Umbilical cord (tissue), 2 donors: Measurements from ENCODE around the gene ERC1. TPM values are rescaled to one million over a fixed set of nuclear protein-coding genes. Genes with fewer than 3 reads are reported as not detected.
A peak's percentile ranks its signal among the peaks of the same experiment; 100 is the strongest.

Source experiments
- DNase-seq: peaks from one replicate; pipeline ENCODE4 v3.0.0-alpha.2; 2015; ENCODE audit warnings: low spot score
- total RNA-seq: library from RNA; depleted of rRNA; stranded (reverse); fragments of >200 nt; gene quantifications from one replicate; pipeline ENCODE4 v1.2.3, GENCODE V29; 2014; ENCODE audit warnings: low replicate concordance; ENCODE audit not compliant: insufficient read depth

The ERC1 gene
- total RNA-seq, 1 donor from 2014 or later = 124 TPM

DNA sequence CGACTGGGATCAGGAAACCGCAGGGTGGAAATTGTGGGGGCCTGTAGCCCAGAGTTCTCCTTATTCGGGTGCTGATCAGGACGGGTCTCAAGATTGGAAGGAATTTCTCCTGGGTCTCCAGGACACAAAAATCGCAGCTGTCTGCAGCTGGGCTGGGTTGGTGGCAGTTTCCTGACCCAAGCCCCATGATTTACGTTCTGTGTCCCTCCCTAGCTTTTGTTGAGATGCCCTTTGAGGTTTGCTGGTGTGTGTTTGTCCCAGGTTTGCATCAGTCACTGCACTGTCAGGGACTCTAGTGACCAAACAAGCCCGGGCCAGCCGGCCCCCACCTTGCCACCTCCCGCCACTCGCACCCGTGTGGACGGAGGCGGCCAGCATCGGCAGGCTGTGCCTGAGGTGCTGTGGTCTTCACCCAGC lies 513.9 kb downstream of the ERC1 start:
- no peak for DNase-seq

DNA sequence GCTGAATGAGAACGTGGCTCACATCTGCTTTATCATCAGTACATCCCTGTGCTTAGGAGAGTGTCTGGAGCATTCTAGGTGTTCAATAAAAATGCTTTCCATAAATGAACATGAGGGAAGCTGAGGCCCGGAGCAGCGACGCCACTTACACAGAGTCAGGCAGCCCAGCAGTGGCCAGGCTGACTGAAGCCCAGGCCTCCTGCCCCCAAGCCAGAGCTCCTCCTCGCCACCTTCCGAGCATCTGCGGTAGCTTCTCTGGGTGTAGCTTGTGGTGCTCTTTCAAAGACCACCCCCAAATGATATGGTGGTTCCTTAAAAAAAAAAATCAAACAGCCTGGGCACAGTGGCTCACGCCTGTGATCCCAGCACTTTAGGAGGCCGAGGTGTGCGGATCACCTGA lies 514.6 kb downstream of the ERC1 start:
- no peak for DNase-seq

DNA sequence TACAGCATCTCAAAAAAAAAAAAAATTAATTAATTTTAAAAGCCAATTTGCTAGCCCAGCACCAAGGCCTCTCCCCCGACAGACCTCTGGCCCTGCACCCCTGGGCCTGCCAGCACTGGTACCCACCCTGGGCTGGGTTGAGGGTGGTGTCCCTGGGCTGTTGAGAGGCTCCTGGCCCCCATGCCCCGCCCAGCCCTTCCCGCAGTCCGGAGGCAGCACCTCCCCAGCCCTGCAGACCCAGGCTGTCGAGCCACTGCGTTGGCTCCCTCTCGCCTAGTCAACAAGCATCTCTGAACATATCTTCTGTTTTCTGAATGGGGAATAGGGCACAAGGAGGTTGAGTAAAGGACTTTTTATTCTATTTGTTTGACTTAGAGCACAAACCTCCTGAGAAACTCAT lies 516.3 kb downstream of the ERC1 start:
- DNase-seq = no peak

DNA sequence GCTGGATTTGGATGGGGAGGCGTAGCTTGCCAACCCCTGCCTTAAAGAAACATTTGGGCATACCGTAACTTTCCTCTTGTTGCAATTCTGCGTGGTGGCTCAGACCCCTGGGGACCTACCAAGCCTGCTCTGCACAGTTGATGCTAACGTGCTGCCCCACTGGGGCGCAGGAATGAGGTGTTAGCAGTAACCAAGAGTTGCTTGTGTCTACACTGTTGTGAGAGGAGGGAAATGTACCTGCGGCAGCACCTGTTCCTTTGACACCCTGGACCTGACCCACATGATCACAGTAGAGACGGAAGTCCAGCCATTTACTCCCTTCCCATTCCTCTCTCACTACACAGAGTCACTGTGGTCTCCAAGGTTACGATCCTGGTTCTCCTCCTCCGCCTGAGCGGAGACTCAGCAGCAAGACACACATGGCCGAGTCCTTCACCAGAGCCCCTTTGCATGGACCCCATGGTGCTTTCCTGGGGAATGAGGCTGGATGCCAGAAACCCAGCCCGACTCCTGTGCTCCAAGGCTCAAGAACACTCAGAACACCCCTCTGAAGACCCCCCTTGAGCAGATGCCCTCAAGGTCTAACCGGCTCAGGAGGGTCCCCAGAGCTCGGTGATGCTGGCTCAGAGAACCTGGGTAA lies 518.5 kb downstream of the ERC1 start:
- no peak for DNase-seq

- no peak for DNase-seq
Observed at GRCh38 chr12:1510056-1510812, 519.2 kb downstream of the ERC1 start.

- DNase-seq = no peak
Observed at GRCh38 chr12:1515010-1515409, 524.0 kb downstream of the ERC1 start.

DNA sequence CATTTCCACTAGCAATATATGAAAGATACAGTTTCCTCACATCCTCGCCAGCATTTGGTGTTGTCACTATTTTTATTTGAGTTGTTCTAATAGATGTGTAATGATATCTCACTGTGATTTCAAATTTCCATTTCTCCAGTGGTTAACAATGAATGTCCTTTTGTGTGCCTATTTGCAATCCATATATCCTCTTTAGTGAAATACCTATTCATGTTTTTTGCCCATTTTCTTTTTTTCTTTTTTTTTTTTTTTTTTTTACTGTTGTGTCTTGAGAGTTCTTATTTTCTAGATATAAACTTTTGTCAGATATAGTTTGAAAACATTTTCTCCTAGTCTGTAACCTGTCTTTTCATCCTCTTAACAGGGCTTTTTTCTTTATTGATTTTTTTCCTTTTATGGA lies 524.4 kb downstream of the ERC1 start:
- DNase-seq = no peak

DNA sequence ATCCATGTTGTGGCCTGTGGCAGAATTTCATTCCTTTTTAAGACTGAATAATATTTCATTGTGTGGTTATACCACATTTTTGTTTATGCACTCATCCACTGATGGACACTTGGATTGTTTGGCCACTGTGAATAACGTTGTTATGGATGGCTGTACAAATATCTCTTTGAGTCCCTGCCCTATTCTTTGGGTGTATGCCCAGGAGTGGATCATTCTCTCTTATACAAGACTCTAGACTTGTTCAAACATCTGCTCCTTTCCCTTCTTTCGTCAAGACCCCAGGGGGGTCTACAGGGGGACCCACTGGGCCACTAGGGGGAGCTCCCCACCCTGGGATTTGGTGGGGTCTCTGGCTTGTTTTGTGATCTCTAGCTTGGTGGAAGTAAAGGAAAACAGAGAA lies 526.0 kb downstream of the ERC1 start:
- DNase-seq = peak; percentile 35

DNA sequence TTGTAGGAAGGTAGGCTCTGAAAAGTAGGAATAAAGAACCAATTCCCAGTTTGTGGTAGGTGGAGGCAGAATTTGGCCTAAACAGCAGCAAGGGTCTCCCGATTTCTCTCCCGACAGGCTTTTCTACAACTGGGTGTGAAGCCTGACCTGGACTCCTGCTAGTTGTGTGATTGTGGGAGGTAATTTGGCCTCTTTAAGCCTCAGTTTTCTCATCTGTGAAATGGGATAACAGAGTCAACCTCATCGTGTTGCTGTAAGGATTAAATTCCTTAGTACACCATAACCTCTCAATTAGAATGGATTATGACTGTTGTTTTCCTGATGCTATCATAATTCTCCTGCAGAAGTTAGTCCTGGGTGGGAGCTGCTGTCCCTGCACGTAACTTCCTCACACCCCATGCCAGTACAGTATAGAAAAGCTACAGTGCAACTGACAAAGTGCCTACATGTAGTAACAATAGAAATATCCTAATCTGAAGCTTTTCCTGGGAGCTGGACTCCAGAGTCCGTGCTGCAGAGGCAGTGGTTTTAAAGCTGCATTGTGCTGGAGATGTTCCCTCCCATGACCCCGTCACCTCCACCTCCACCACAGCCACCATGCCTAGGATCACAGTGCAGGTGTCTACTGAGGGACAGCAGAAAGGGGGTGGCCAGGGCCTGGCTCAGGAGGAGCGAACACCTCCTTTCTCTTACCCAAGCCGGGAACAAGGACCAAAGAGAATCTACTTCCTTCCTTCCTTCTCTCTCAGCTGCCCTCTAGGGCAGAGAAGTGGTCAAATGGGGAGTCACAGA lies 526.9 kb downstream of the ERC1 start:
- DNase-seq = no peak

DNA sequence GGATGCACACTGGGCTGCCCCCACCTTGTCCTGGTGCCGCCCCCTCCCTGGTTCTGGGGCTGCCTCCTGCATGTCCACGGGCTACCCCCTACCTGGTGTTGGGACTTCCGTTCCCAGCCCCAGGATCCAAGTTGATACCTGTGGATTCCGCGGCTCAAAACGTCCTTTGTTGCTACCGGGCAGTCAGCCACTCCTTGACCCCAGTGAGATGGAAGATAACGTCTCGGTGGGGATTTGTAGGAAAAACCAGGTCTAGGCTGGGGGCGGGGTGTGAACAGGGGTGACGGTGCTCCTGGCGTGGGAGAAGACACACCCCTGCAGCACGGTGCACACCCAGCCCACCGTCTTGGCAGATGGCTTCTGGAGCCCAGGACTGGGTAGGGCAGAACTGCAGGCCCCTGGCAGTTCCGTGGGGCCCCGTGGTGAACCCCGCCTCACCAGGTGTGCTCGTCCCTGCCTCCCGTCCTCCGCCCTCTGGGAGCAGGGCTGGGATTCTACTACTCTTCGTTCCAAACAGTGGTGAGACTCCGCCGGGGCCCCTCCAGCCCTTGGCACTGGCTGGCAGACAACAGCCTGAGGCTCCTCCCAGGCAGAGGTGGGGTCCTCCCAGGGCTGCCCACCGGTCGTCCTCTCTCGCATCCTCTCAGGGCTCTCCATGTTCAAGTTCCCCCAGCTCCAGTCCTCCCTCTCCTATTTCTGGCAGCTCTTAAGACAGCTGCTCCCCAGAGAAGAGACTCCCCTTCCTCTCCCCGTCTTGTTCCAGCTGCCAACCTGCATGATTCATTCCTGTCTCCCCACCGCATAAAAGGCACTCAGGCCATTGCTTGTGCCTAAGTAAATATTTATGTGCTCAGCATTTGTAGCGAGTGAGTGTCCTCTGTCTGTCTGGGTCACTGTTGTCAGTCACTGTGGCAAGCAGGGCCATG lies 527.8 kb downstream of the ERC1 start:
- DNase-seq = peak; percentile 33

GRCh38 chr12:1519642-1520041 lies 528.6 kb downstream of the ERC1 start:
- no peak for DNase-seq

DNA sequence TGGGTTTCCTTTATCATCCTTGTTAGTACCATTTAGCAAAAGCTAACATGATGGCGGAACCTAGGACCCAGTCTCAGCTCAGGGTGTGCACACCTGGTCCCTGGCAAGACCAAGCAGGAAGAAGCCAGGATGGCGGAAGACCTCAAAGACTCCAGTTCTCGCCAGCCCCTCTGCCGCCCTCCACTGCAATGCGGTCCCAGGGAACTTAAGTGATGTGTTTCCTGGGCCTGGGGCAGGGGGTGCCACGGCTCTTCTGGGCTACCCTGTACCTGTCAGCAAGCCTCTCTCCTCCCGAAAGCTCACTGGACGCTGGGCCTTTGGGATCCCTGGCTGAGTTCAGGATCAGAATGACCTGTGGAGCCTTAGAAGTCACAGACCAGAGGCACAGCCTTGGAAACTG lies 532.0 kb downstream of the ERC1 start:
- no peak for DNase-seq

DNA sequence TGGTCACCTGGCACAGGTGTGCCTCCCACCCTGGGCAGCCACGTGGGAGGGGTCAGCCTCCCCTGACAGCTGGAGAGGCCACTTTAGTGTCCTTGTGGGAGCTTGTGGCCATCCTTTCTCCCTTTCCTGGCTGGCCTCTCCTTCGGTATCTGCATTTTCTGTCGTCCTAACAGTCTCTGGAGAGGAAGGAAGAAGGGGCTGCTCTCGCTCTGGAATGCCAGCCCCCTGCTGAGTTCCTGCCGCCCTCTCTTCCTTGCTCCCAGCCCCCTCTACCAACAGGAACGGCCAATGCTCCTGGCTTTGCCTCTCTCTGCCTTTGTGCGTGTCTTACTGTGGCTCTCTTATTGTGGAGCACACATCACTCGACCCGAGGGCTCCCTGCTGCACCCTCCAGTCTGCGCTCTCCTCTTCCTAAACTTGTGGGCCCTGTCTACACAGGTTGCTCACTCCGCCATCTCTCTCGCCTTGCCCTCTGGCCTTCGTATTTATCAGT lies 532.6 kb downstream of the ERC1 start:
- no peak for DNase-seq

DNA sequence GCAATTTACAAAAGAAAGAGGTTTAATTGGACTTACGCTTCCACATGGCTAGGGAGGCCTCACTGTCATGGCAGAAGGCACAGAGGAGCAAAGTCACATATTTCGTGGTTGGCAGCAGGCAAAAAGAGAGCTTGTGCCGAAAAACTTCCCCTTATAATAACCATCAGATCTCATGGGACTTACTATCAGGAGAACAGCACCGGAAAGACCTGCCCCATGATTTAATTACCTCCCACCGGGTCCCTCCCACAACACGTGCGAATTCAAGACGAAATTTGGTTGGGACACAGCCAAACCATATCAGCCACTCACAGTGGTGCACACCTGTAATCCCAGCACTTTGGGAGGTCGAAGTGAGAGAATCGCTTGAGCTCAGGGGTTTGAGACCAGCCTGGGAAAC lies 534.8 kb downstream of the ERC1 start:
- no peak for DNase-seq

DNA sequence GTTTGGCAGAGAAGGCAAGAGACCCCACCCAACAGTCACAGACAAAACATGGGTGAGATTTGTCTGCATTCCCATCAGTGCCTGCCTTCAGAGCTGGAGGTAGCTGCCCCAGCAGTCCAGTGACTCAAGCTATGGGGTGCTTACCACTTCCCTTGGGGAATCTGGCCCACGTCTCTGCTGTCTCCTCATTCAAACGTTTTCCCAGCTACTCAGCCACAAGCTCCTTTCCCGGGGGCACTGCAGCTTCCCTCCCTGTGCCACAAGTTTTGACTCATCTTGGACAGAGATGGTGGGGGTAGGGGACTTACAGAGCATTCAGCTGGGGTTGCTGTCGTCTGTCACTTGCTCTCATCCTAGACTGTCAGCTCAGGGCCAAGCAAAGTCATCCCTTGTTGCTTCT lies 536.8 kb downstream of the ERC1 start:
- no peak for DNase-seq

- no peak for DNase-seq
Observed at GRCh38 chr12:1528791-1529190, 537.8 kb downstream of the ERC1 start.

DNA sequence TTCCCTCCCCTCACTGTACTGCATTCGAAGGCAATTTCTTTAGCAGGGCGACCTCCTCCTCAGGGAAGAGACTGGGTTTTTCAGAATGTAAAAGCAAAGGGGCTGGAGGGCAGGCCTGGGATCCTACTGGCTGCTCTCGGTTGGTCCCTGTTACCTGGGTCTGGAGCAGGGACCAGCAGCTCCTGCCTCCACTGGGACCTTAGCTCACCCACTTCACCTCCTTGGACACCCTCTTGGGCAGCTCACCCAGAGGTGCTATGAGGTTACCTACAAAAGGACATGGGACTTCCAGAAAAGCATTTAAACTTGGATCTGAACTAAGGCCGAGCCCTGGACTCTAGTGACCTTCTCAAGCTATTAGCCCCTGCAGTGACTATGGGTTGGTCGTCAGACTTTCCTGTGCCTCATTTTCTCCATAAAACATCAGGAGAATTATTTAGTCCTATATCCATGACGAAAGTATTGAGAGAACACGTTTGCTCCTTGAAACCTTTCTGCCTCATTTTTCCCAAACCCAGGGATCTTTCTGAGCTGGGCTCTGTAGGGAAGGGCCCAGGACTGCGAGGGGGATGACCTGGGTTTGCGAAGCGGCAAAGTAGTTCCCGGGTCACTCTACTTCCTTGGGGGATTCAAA lies 538.3 kb downstream of the ERC1 start:
- no peak for DNase-seq

GRCh38 chr12:1529862-1530591 lies 539.0 kb downstream of the ERC1 start:
- peak; percentile 68 for DNase-seq

GRCh38 chr12:1530592-1531152 lies 539.6 kb downstream of the ERC1 start:
- DNase-seq = no peak

GRCh38 chr12:1531153-1531653 lies 540.2 kb downstream of the ERC1 start:
- DNase-seq = no peak
